BE2C (cell line): Measurements from ENCODE around the gene SCAMP4.

Experiments
- DNase-seq: peaks from one replicate; pipeline ENCODE4 v3.0.0-alpha.2; 2020
- H3K27me3 ChIP-seq: fragments of 250-450 bp; sonication (Bioruptor Pico); 2 replicates; pipeline ENCODE4 v1.5.1; 2020; ENCODE audit warnings: mild to moderate bottlenecking
- H3K36me3 ChIP-seq: fragments of 250-450 bp; sonication (Bioruptor Pico); 2 replicates; pipeline ENCODE4 v1.5.1; 2020; ENCODE audit warnings: mild to moderate bottlenecking
- H3K4me1 ChIP-seq: fragments of 250-450 bp; sonication (Bioruptor Pico); 2 replicates; pipeline ENCODE4 v1.5.1; 2020
- H3K4me3 ChIP-seq: 2 replicates; pipeline ENCODE4 v1.5.1; 2011; ENCODE audit warnings: low read depth, low read length
- H3K9me3 ChIP-seq: fragments of 250-450 bp; sonication (Bioruptor Pico); 2 replicates; pipeline ENCODE4 v1.5.1; 2020
- TF ChIP-seq, protein P1 (sequence below): IDR thresholded peaks from 2 replicates; pipeline ENCODE4 v1.5.1; 2012; ENCODE audit warnings: mild to moderate bottlenecking, low read depth, low read length

SCAMP4 gene

DNA sequence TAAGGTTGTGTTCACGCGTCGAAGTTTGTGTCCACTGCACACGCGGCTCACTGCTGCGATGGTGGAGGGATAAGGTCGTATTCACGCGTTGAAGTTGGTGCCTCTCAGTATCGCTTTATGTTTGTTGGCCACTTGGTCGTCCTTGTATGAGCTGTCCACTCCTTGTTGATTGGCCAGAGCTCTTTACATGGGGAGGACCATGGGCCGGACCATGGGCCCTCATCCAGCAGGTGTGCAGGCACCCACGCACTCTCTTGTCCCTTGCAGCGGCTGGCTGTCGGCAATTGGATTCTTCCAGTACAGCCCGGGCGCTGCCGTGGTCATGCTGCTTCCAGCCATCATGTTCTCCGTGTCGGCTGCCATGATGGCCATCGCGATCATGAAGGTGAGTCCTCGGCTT is 17.6 kb downstream of the SCAMP4 start:
- H3K36me3 ChIP-seq = peaks cover 48% of the 10 kb centered on the region
- TF ChIP-seq, protein P1, sequence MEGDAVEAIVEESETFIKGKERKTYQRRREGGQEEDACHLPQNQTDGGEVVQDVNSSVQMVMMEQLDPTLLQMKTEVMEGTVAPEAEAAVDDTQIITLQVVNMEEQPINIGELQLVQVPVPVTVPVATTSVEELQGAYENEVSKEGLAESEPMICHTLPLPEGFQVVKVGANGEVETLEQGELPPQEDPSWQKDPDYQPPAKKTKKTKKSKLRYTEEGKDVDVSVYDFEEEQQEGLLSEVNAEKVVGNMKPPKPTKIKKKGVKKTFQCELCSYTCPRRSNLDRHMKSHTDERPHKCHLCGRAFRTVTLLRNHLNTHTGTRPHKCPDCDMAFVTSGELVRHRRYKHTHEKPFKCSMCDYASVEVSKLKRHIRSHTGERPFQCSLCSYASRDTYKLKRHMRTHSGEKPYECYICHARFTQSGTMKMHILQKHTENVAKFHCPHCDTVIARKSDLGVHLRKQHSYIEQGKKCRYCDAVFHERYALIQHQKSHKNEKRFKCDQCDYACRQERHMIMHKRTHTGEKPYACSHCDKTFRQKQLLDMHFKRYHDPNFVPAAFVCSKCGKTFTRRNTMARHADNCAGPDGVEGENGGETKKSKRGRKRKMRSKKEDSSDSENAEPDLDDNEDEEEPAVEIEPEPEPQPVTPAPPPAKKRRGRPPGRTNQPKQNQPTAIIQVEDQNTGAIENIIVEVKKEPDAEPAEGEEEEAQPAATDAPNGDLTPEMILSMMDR = no peak

DNA sequence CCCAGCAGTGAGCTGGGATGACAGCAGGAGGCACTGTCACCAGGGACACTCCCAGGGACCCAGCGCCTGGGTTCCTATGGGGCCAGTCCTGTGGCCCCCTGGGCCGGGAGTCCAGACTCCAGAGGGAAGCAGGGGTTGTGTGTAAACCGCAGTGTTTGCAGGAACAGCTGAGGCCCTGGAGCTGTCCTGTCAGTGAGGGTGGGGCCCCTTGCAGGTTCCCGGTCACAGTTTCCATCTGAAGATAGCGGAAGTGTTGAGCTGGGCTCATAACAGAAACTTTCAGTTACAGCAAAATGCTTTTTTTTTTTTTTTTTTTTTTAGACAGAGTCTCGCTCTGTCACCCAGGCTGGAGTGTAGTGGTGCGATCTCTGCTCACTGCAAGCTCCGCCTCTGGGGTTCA is 18.1 kb downstream of the SCAMP4 start:
- no peaks in the 10 kb centered on the region for H3K9me3 ChIP-seq
- no peaks in the 10 kb centered on the region for H3K4me1 ChIP-seq
- H3K27me3 ChIP-seq = no peaks in the 10 kb centered on the region
- no peak for DNase-seq
- H3K4me3 ChIP-seq = no peak overlapping the region
- TF ChIP-seq, protein P1 = no peak
- peaks cover 43% of the 10 kb centered on the region for H3K36me3 ChIP-seq

More for the DNA sequence above, 17.6 kb downstream of the SCAMP4 start:
- Histone ChIP-seq H3K27me3 (no peaks in the 10 kb centered on the region), H3K4me3 (no peak overlapping the region), H3K4me1 (no peaks in the 10 kb centered on the region), H3K9me3 (no peaks in the 10 kb centered on the region)
- no peak for DNase-seq

DNA sequence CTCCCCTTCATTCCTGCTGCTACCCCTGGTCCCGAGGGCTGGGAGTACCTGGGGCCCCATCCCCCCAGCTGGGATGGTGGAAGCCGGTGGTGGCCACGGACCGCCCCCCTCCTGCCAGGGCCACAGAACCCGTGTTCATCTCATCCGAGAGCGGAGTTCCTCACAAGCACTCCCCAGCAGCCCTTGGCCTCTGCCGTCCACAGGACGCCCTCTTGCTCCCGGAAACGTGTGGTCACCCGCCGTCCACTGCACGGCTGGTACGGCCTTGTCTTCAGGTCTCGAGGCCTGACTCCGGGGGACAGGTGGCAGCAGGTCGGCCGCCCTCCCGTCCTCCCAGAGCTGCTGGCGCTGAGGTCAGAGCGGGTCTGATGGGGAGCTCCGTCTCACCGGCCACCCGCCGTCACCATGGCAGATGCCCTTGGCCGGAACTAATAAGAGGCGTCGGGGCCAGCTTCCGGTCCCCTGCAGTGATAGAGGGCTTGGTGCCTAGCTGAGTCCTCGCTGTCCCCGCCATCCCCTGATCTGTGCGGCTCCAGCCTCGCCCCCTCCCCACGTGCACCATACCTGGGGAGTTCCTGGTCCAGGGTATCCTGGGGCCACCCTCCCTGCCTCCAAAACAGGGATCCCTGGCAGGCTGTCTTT is 19.2 kb downstream of the SCAMP4 start:
- Histone ChIP-seq H3K27me3 (no peaks in the 10 kb centered on the region), H3K36me3 (peaks cover 36% of the 10 kb centered on the region)
- TF ChIP-seq, protein P1 = no peak

DNA sequence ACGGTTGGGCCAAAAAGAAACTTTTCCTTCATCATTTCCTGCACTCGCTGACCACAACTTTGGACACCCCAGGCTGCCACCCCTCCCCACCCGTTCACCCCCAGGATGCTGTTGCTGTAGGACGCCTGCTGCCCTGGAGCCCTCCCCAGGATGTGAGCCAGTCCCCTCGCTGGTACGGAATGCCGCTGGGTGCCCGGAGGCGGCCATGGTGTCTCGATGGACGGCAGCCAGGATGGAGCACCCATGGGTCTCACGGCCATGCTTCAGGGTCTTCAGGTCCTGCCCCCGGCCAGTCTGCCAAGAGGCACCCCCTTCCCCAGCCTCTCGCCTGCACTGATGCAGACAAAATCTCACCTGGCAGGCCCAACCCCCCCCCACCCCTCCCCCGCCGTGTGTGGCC is 20.3 kb downstream of the SCAMP4 start:
- no peak for DNase-seq
- no peak overlapping the region for H3K4me3 ChIP-seq
- no peaks in the 10 kb centered on the region for H3K9me3 ChIP-seq
- TF ChIP-seq, protein P1 = no peak
- H3K4me1 ChIP-seq = no peaks in the 10 kb centered on the region; the same call in 1 of the 2 replicates
- H3K27me3 ChIP-seq = no peaks in the 10 kb centered on the region
- H3K36me3 ChIP-seq = peaks cover 29% of the 10 kb centered on the region

More for the DNA sequence above, 19.2 kb downstream of the SCAMP4 start:
- Histone ChIP-seq H3K4me3 (no peak overlapping the region), H3K9me3 (no peaks in the 10 kb centered on the region), H3K4me1 (no peaks in the 10 kb centered on the region)
- no peak for DNase-seq

DNA sequence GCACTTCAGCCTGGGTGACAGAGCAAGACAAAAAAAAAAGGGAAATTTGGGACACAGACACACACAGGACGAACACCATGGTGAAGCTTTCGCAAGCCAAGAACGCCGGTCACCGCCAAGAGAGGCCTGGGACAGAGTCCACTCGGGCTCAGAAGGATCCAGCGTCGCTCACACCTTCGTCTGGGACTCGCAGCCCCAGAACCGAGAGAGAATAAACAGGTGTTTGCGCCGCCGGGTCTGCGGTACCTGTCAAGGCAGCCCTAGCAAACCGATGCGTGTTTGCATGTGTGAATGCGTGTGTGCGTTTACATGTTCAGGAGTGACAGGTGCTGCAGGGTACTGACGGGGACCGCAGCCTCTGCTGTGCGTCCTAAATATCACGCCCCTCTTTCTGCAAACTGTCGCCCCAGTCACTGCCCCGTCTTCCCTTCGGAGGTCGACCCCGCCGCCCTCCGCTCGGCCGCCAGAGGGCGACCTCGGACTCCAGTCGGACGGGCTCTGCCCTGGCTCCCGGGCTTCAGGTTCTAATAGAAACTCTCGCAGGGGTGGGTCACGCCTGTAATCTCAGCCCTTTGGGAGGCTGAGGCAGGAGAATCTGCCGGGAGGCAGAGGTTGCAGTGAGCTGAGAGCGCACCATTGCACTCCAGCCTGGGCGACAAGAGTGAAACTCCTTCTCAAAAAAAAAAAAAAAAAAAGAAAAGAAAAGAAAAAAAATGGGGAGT is 24.0 kb downstream of the SCAMP4 start:
- Histone ChIP-seq H3K9me3 (0 out of 2 replicates have a peak, but pooled peaks cover 3% of the 10 kb centered on the region), H3K4me1 (no peaks in the 10 kb centered on the region; the same call in 1 of the 2 replicates), H3K4me3 (peak overlapping the region; percentile 43), H3K27me3 (no peaks in the 10 kb centered on the region), H3K36me3 (peaks cover 8% of the 10 kb centered on the region)
- TF ChIP-seq, protein P1 = peak; percentile 73
- DNase-seq = peak; percentile 88

DNA sequence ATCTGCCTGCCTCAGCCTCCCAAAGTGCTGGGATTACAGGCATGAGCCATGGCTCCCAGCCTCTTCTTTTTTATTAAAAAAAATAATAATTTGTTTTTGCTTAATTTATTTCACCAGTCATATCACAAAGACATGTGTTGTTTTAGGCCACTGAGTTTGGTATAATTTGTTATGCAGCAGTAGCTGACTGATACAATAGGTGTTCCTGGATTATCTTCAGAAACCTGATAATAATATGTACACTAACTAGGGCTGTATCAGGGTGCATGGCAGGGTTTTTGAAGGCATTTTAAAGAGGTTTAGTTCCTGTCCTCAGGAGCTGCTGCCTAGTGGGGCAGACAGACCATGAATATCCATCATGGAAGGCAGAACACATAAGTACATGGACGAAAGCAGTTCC is 26.2 kb downstream of the SCAMP4 start:
- DNase-seq = no peak
- Histone ChIP-seq H3K9me3 (0 out of 2 replicates have a peak, but pooled peaks cover 3% of the 10 kb centered on the region), H3K36me3 (no peaks in the 10 kb centered on the region), H3K4me3 (no peak overlapping the region), H3K4me1 (no peaks in the 10 kb centered on the region; the same call in 1 of the 2 replicates), H3K27me3 (no peaks in the 10 kb centered on the region)
- TF ChIP-seq, protein P1 = no peak
